Mesenchymal stem cell (in vitro differentiated cells and primary cell): ENCODE results near the gene PLIN1.

ENCODE experiments used
- DNase-seq: peaks from one replicate; pipeline ENCODE4 v3.0.0-alpha.2; 2013
- H2AFZ ChIP-seq: one replicate; pipeline ENCODE4 v1.6.1; 2013; ENCODE audit warnings: low read depth, mild to moderate bottlenecking, control low read depth, inconsistent platforms, low read length, moderate library complexity
- H2AK5ac ChIP-seq: 2 replicates; pipeline ENCODE4 v1.6.1; 2013; ENCODE audit warnings: low read length, moderate library complexity, mild to moderate bottlenecking, inconsistent platforms; ENCODE audit not compliant: severe bottlenecking
- H2BK120ac ChIP-seq: one replicate; pipeline ENCODE4 v1.6.1; 2013; ENCODE audit warnings: low read depth, mild to moderate bottlenecking, inconsistent platforms, low read length, moderate library complexity
- H2BK12ac ChIP-seq, 2 experiments: one replicate each; pipeline ENCODE4 v1.6.1; 2013; ENCODE audit warnings: inconsistent platforms in 2 of 2, low read length in 2 of 2, mild to moderate bottlenecking in 2 of 2, moderate library complexity in 2 of 2, control low read depth in 1 of 2
- H2BK15ac ChIP-seq: one replicate; pipeline ENCODE4 v1.6.1; 2013; ENCODE audit warnings: mild to moderate bottlenecking, low read depth, inconsistent platforms; ENCODE audit not compliant: poor library complexity, severe bottlenecking
- H2BK5ac ChIP-seq: 2 replicates; pipeline ENCODE4 v1.6.1; 2013; ENCODE audit warnings: low read depth, mild to moderate bottlenecking, low read length, control low read depth, inconsistent platforms; ENCODE audit not compliant: poor library complexity, severe bottlenecking
- H3K14ac ChIP-seq, 2 experiments: one replicate each; pipeline ENCODE4 v1.6.1; 2013; ENCODE audit warnings: inconsistent platforms in 2 of 2, low read length in 2 of 2, control low read depth in 1 of 2, mild to moderate bottlenecking in 1 of 2, moderate library complexity in 1 of 2
- H3K18ac ChIP-seq, 2 experiments: one replicate each; pipeline ENCODE4 v1.6.1; 2013; ENCODE audit warnings: inconsistent platforms in 2 of 2, low read length in 2 of 2, control low read depth in 1 of 2, low read depth in 1 of 2, mild to moderate bottlenecking in 1 of 2
- H3K23ac ChIP-seq, 2 experiments: one replicate each; pipeline ENCODE4 v1.6.1; 2013; ENCODE audit warnings: inconsistent platforms in 2 of 2, low read length in 2 of 2, mild to moderate bottlenecking in 2 of 2, moderate library complexity in 2 of 2, control low read depth in 1 of 2
- H3K27ac ChIP-seq: 2 replicates; pipeline ENCODE4 v1.5.1; 2013; ENCODE audit warnings: mild to moderate bottlenecking, moderate library complexity, low read length, control low read depth, inconsistent platforms; ENCODE audit not compliant: poor library complexity, severe bottlenecking
- H3K27me3 ChIP-seq, 2 experiments: 2 replicates each; pipeline versions ENCODE4 v1.6.1 to v1.7.0; 2013; ENCODE audit warnings: low read length in 2 of 2, mild to moderate bottlenecking in 2 of 2, moderate library complexity in 2 of 2, control low read depth in 1 of 2, inconsistent platforms in 1 of 2; ENCODE audit not compliant: control insufficient read depth in 1 of 2, insufficient read depth in 1 of 2
- H3K36me3 ChIP-seq, 2 experiments: 2 replicates each; pipeline versions ENCODE4 v1.6.1 to v1.7.0; 2013; ENCODE audit warnings: low read length in 2 of 2, control low read depth in 1 of 2, inconsistent platforms in 1 of 2, low read depth in 1 of 2, mild to moderate bottlenecking in 1 of 2; ENCODE audit not compliant: insufficient read depth in 2 of 2, control insufficient read depth in 1 of 2
- H3K4ac ChIP-seq, 2 experiments: one replicate each; pipeline ENCODE4 v1.6.1; 2013; ENCODE audit warnings: inconsistent platforms in 2 of 2, low read length in 2 of 2, mild to moderate bottlenecking in 2 of 2, moderate library complexity in 2 of 2, control low read depth in 1 of 2, low read depth in 1 of 2
- H3K4me1 ChIP-seq: 2 replicates; pipeline ENCODE4 v1.6.1; 2013; ENCODE audit warnings: low read depth, low read length, control low read depth; ENCODE audit not compliant: control insufficient read depth, insufficient read depth
- H3K4me2 ChIP-seq: 2 replicates; pipeline ENCODE4 v1.6.1; 2013; ENCODE audit warnings: low read length, mild to moderate bottlenecking, inconsistent platforms; ENCODE audit not compliant: poor library complexity, severe bottlenecking
- H3K4me3 ChIP-seq, 2 experiments: 2 replicates each; pipeline versions ENCODE4 v1.5.1 to v1.7.0; 2013; ENCODE audit warnings: low read length in 2 of 2, mild to moderate bottlenecking in 2 of 2, control low read depth in 1 of 2, low read depth in 1 of 2; ENCODE audit not compliant: insufficient read depth in 1 of 2
- H3K79me1 ChIP-seq: replicated peaks from 2 replicates; pipeline ENCODE4 v1.6.1; 2013; ENCODE audit warnings: mild to moderate bottlenecking, control low read depth, low read length, inconsistent platforms; ENCODE audit not compliant: poor library complexity, severe bottlenecking
- H3K9ac ChIP-seq: 2 replicates; pipeline ENCODE4 v1.7.0; 2013; ENCODE audit warnings: mild to moderate bottlenecking, low read length, moderate library complexity
- H3K9me3 ChIP-seq: 2 replicates; pipeline ENCODE4 v1.7.0; 2013; ENCODE audit warnings: mild to moderate bottlenecking, low read length; ENCODE audit not compliant: control insufficient read depth
- H4K8ac ChIP-seq: one replicate; pipeline ENCODE4 v1.6.1; 2013; ENCODE audit warnings: inconsistent platforms, mild to moderate bottlenecking, low read length, moderate library complexity
- H4K91ac ChIP-seq: one replicate; pipeline ENCODE4 v1.6.1; 2013; ENCODE audit warnings: mild to moderate bottlenecking, low read length, inconsistent platforms
- WGBS: methylation state at CpG from one replicate; pipeline ENCODE4 v1.1.7; 2013; ENCODE audit warnings: mixed read lengths; 5-methylcytosine and 5-hydroxymethylcytosine counted together

The PLIN1 gene

DNA sequence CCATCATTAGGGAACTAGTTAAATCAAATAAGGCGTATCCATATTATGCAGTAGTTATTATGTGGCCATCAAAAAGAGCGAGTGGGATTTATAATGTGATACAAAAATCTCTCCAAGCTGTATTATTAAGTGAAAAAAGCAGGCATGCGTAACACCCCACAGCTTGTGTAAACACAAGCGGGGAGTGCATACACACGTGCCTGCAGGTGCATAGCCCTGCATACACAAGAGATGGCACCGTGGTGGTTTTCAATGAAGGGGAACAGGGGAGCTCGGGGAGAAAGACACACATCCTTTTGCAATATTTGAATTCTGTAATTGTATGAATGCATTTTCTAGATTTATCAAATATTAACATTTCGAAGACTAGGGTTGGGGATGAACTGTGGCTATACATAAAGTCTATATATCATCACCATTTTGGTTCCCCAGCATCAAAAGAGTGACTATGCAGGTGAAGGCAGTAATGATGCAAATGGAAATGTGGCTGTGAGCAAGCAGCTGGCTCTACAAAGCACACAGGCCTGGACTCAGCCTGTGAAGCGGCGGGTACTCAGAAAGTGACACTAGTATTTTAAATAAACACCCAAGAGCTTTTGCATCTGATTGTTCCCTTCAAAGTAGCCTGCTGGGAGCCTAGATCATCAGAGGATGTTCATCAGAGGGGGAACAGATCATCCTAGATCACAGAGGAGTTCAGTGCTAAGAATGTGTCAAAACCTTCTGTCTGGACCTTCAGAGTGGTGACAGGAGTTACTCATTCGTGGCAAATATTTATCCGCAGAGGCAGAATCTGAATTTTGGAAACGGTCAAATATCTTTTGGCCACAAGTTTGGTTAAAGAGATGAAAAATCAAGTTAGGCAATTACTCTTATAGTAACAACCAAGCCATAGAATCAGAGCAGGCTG lies 14.5 kb downstream of the PLIN1 start:
- H3K18ac ChIP-seq = no peak overlapping the region
- 87% methylated on average over 10 of the region's 13 CpGs for WGBS
- H2BK15ac ChIP-seq = no peak overlapping the region
- no peak overlapping the region for H2AFZ ChIP-seq
- DNase-seq = peak; percentile 9
- H4K8ac ChIP-seq = no peak overlapping the region
- no peak overlapping the region for H4K91ac ChIP-seq
- no peak overlapping the region for H2BK120ac ChIP-seq
- peaks cover 4% of the 10 kb centered on the region for H3K9me3 ChIP-seq
- H3K79me1 ChIP-seq = no peaks in the 10 kb centered on the region
- H3K14ac ChIP-seq = no peak overlapping the region
- H3K9ac ChIP-seq = peak overlapping the region; percentile 79
- no peak overlapping the region for H3K4ac ChIP-seq
- H2BK5ac ChIP-seq = no peak overlapping the region
- no peak overlapping the region for H2BK12ac ChIP-seq
- no peak overlapping the region for H3K27ac ChIP-seq
- no peak overlapping the region for H2AK5ac ChIP-seq
- no peak overlapping the region for H3K23ac ChIP-seq
- H3K27me3 ChIP-seq = no peaks in the 10 kb centered on the region
- H3K36me3 ChIP-seq = peaks cover 4 to 8% of the 10 kb centered on the region in 2 experiments
- H3K4me2 ChIP-seq = peak overlapping the region; percentile 79
- peaks cover 21% of the 10 kb centered on the region for H3K4me1 ChIP-seq
- H3K4me3 ChIP-seq = peak overlapping the region in 1 of 2 experiments; percentile 65

DNA sequence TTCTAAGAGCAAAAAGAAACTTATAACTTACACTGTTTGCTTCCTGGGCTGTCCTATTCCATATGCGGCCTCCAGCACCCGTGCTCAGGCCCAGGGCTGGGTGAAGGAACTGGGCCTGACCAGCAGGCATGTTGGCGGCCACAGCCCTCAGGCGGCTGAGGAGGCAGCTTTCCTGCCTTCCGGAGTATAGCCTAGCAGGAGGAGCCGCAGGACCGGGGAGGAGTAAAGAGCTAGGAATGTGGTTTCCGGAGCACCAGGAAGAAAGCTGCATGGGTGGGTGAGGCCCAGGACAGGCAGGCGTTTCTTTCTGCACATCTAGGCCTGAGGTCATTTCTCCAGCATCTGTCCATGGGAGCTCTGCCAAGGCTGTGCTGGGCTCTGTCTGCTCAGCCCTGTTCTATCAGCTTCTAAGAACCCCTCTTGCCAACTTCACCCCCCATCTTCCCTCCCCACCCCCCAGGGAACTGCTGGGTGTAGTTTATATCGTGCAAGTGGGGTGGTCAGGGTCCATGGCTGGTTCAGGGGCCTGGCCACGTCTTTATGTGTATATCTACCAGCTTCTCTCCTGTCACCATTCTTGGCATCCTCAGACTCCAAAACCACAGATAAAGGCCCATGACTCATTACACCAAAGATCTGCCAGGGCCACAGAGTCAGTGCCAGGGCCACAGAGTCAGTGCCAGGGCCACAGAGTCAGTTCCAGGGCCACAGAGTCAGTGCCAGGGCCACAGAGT lies 16.1 kb downstream of the PLIN1 start:
- Histone ChIP-seq H3K79me1 (no peaks in the 10 kb centered on the region), H3K36me3 (peaks cover 4 to 8% of the 10 kb centered on the region in 2 experiments), H3K9me3 (peaks cover 4% of the 10 kb centered on the region), H3K27ac (peak overlapping the region; percentile 57), H3K4ac (peak overlapping the region; percentile 84 to 95), H2BK5ac (no peak overlapping the region), H3K18ac (peak overlapping the region; percentile 75 to 96), H3K14ac (no peak overlapping the region), H3K4me1 (peaks cover 21% of the 10 kb centered on the region), H3K27me3 (no peaks in the 10 kb centered on the region), H2BK15ac (peak overlapping the region; percentile 57), H2AFZ (no peak overlapping the region), H4K8ac (peak overlapping the region; percentile 99), H2BK12ac (peak overlapping the region; percentile 55 to 71), H2AK5ac (peak overlapping the region; percentile 71), H3K4me2 (peak overlapping the region; percentile 20), H4K91ac (peak overlapping the region; percentile 87), H3K9ac (peak overlapping the region; percentile 95), H2BK120ac (peak overlapping the region; percentile 73), H3K4me3 (peak overlapping the region in 1 of 2 experiments; percentile 78), H3K23ac (no peak overlapping the region)
- 33% methylated on average over 11 of the region's 11 CpGs for WGBS
- DNase-seq = peak; percentile 87

DNA sequence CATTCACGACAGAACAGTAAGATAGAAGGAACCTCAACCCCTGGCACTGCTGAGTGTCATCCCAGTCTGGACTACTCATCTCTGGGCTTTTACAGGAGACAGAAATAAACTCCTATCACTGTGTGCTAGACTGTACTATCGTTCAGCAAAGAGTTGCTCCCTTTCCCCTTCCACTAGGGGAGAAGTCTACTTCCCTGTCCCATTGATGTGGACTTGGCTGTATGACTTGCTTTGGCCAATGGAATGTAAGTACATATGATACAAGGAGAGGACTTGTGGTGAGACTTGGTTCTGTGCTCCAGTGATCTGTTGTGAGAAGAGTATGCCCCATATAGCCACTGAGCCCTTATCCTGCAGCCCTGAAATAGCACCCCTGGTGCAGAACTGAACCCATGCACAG lies 18.6 kb downstream of the PLIN1 start:
- H4K91ac ChIP-seq = no peak overlapping the region
- H3K9me3 ChIP-seq = peaks cover 4% of the 10 kb centered on the region
- WGBS = 100% methylated on average over 1 of the region's 2 CpGs
- no peak overlapping the region for H2BK120ac ChIP-seq
- no peak overlapping the region for H2BK15ac ChIP-seq
- no peak overlapping the region for H2BK12ac ChIP-seq
- no peak for DNase-seq
- H3K79me1 ChIP-seq = no peaks in the 10 kb centered on the region
- H3K27me3 ChIP-seq = no peaks in the 10 kb centered on the region
- H3K4me3 ChIP-seq = no peak overlapping the region
- H2AFZ ChIP-seq = no peak overlapping the region
- peaks cover 14% of the 10 kb centered on the region for H3K4me1 ChIP-seq
- no peak overlapping the region for H2BK5ac ChIP-seq
- H3K27ac ChIP-seq = no peak overlapping the region
- H3K23ac ChIP-seq = no peak overlapping the region
- H2AK5ac ChIP-seq = no peak overlapping the region
- no peak overlapping the region for H3K18ac ChIP-seq
- no peak overlapping the region for H3K4ac ChIP-seq
- no peak overlapping the region for H3K4me2 ChIP-seq
- H4K8ac ChIP-seq = no peak overlapping the region
- H3K9ac ChIP-seq = no peak overlapping the region
- no peak overlapping the region for H3K14ac ChIP-seq
- H3K36me3 ChIP-seq = peaks cover 0 to 8% of the 10 kb centered on the region in 2 experiments

DNA sequence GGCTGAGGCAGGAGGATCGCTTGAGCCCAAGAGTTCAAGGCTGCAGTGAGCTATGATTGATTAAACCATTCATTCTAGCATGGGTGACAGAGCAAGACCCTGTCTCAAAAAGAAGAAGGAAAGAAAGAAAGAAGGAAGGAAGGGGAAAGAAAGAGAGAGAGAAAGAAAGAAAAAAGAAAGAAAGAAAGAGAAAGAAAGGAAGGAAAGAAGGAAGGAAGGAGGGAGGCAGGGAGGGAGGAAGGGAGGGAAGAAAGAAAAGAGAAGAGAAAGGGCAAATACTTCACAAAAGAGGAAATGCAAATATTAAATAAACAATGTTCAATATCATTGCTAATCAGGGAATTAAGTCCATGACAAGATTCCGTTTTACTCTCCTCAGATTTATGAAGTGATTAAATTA lies 19.9 kb downstream of the PLIN1 start:
- Histone ChIP-seq H3K4me2 (no peak overlapping the region), H4K8ac (no peak overlapping the region), H2BK15ac (no peak overlapping the region), H3K9ac (no peak overlapping the region), H3K23ac (no peak overlapping the region), H2BK5ac (no peak overlapping the region), H3K4ac (no peak overlapping the region), H4K91ac (no peak overlapping the region), H3K27me3 (no peaks in the 10 kb centered on the region), H3K4me1 (peaks cover 15% of the 10 kb centered on the region), H2AFZ (no peak overlapping the region), H3K14ac (no peak overlapping the region), H3K36me3 (peaks cover 0 to 8% of the 10 kb centered on the region in 2 experiments), H3K18ac (no peak overlapping the region), H3K79me1 (peaks cover 1% of the 10 kb centered on the region), H2BK120ac (no peak overlapping the region), H2BK12ac (no peak overlapping the region), H2AK5ac (no peak overlapping the region), H3K27ac (no peak overlapping the region), H3K9me3 (peaks cover 4% of the 10 kb centered on the region), H3K4me3 (no peak overlapping the region)
- no peak for DNase-seq
- 93% methylated on average over 1 of the region's 2 CpGs for WGBS
